Measurements from ENCODE around the gene REG3A.

Gene REG3A

GRCh38 chr2:79116997-79117928, 42.3 kb downstream of the REG3A start:
- Histone ChIP-seq H3K9ac (ENCODE audit: low read length) (no peak overlapping the region), H3K27ac (ENCODE audit: low read depth, low read length) (no peak overlapping the region), H3K4me1 (ENCODE audit: insufficient read depth, low read length) (no peaks in the 10 kb centered on the region), H3K4me3 (ENCODE audit: low read depth in 1 of 2, low read length in 2 of 2) (no peak overlapping the region), H3K36me3 (ENCODE audit: insufficient read depth, low read length) (no peaks in the 10 kb centered on the region), H3K27me3 (ENCODE audit: control insufficient read depth in 1 of 2, insufficient read depth in 2 of 2, low read length in 2 of 2) (no peaks in the 10 kb centered on the region), H3K9me3 (ENCODE audit: low read length) (no peaks in the 10 kb centered on the region)

GRCh38 chr2:79114797-79115494, 44.6 kb downstream of the REG3A start:
- Histone ChIP-seq H3K9me3 (ENCODE audit: low read length) (no peaks in the 10 kb centered on the region), H3K27ac (ENCODE audit: low read depth, low read length) (no peak overlapping the region), H3K4me1 (ENCODE audit: insufficient read depth, low read length) (no peaks in the 10 kb centered on the region), H3K36me3 (ENCODE audit: insufficient read depth, low read length) (no peaks in the 10 kb centered on the region), H3K27me3 (ENCODE audit: control insufficient read depth in 1 of 2, insufficient read depth in 2 of 2, low read length in 2 of 2) (no peaks in the 10 kb centered on the region), H3K9ac (ENCODE audit: low read length) (no peak overlapping the region), H3K4me3 (ENCODE audit: low read depth in 1 of 2, low read length in 2 of 2) (no peak overlapping the region)

GRCh38 chr2:79112269-79112668, 47.3 kb downstream of the REG3A start:
- Histone ChIP-seq H3K9me3 (ENCODE audit: low read length) (no peaks in the 10 kb centered on the region), H3K4me1 (ENCODE audit: insufficient read depth, low read length) (no peaks in the 10 kb centered on the region), H3K4me3 (ENCODE audit: low read depth in 1 of 2, low read length in 2 of 2) (no peak overlapping the region), H3K27ac (ENCODE audit: low read depth, low read length) (no peak overlapping the region), H3K36me3 (ENCODE audit: insufficient read depth, low read length) (no peaks in the 10 kb centered on the region), H3K9ac (ENCODE audit: low read length) (no peak overlapping the region), H3K27me3 (ENCODE audit: control insufficient read depth in 1 of 2, insufficient read depth in 2 of 2, low read length in 2 of 2) (no peaks in the 10 kb centered on the region)

Data from muscle layer of colon (tissue), 2 donors.